A673 (cell line): ENCODE results near the gene ZNF462. TPM values are rescaled to one million over a fixed set of nuclear protein-coding genes. Genes with fewer than 3 reads are reported as not detected.

ENCODE experiments used
- BruUV-seq: library from RNA; stranded (reverse); fragments of 400-500 nt; replicated peaks from 2 replicates; lab custom pipeline; 2021; lab: Mats Ljungman, UMichigan
- CTCF ChIA-PET: fragments of 300-600 bp; sonication (Branson Sonifier 250); formaldehyde crosslinking; loops from one replicate; lab custom pipeline; 2022; ENCODE audit warnings: antibody characterized with exemption; lab: Charles Lee
- POLR2A ChIA-PET: fragments of 300-600 bp; sonication (Branson Sonifier 250); formaldehyde crosslinking; loops from one replicate; lab custom pipeline; 2022; ENCODE audit warnings: antibody characterized with exemption; ENCODE audit not compliant: low non-redundant PET; lab: Charles Lee
- DNase-seq: peaks from one replicate; pipeline ENCODE4 v3.0.0-alpha.2; 2015; ENCODE audit warnings: low spot score
- H3K27ac ChIP-seq: fragments of 200-600 bp; sonication (generic); 2 replicates; pipeline ENCODE4 v1.5.1; 2016; ENCODE audit warnings: mixed run types, low read depth, mild to moderate bottlenecking, mixed read lengths, antibody characterized with exemption, low read length; ENCODE audit not compliant: poor library complexity, severe bottlenecking
- H3K27me3 ChIP-seq: fragments of 200-600 bp; sonication (generic); replicated peaks from 2 replicates; pipeline ENCODE4 v1.6.1; 2017; ENCODE audit warnings: mixed run types, low read depth, mild to moderate bottlenecking, mixed read lengths, antibody characterized with exemption, low read length; ENCODE audit not compliant: insufficient read depth, poor library complexity
- H3K36me3 ChIP-seq: fragments of 200-600 bp; sonication (generic); 2 replicates; pipeline ENCODE4 v1.6.1; 2016; ENCODE audit warnings: mixed run types, mild to moderate bottlenecking, mixed read lengths, antibody characterized with exemption, low read length; ENCODE audit not compliant: insufficient read depth, poor library complexity, severe bottlenecking
- H3K4me1 ChIP-seq: fragments of 200-600 bp; sonication (generic); 2 replicates; pipeline ENCODE4 v1.6.1; 2017; ENCODE audit warnings: mixed run types, mild to moderate bottlenecking, mixed read lengths, antibody characterized with exemption, low read length; ENCODE audit not compliant: insufficient read depth, poor library complexity, severe bottlenecking
- H3K4me3 ChIP-seq: fragments of 200-600 bp; sonication (generic); 2 replicates; pipeline ENCODE4 v1.5.1; 2016; ENCODE audit warnings: low read depth, mixed run types, mild to moderate bottlenecking, mixed read lengths, low read length; ENCODE audit not compliant: poor library complexity, severe bottlenecking
- H3K9me3 ChIP-seq: fragments of 200-600 bp; sonication (generic); 2 replicates; pipeline ENCODE4 v1.6.1; 2016; ENCODE audit warnings: mixed run types, low read depth, mild to moderate bottlenecking, mixed read lengths, antibody characterized with exemption, low read length; ENCODE audit not compliant: poor library complexity, severe bottlenecking
- CTCF ChIP-seq: fragments of 300-800, 200-600 bp; sonication (generic); conservative IDR thresholded peaks from 2 replicates; pipeline ENCODE4 v1.5.1; 2017; ENCODE audit warnings: low read depth, mild to moderate bottlenecking, antibody characterized with exemption, low read length, moderate library complexity, mixed read lengths
- EZH2 ChIP-seq: fragments of 200-600 bp; sonication (generic); IDR thresholded peaks from 2 replicates; pipeline ENCODE4 v1.6.1; 2017; ENCODE audit warnings: borderline replicate concordance, low read depth, mild to moderate bottlenecking, mixed read lengths, antibody characterized with exemption, low read length; ENCODE audit not compliant: poor library complexity, severe bottlenecking
- intact Hi-C: fragments of 100-400 bp; cut with micrococcal nuclease; formaldehyde crosslinking; loops from one replicate; pipeline ENCODE4 v1.10.0; 2022; ENCODE audit not compliant: unreplicated experiment
- total RNA-seq: library from RNA; stranded (reverse); gene quantifications from 2 replicates; pipeline ENCODE4 v1.2.3, GENCODE V29; 2021

Gene ZNF462
- total RNA-seq, 1 experiment from 2014 or later: 40.5 TPM

GRCh38 chr9:106869458-106869857 is 6.5 kb downstream of the ZNF462 start:
- Histone ChIP-seq H3K4me3 (no peak overlapping the region), H3K4me1 (peaks cover 5% of the 10 kb centered on the region), H3K27me3 (no peaks in the 10 kb centered on the region), H3K36me3 (no peaks in the 10 kb centered on the region), H3K27ac (no peak overlapping the region), H3K9me3 (no peaks in the 10 kb centered on the region)
- no peak for DNase-seq
- intact Hi-C loops: no loop called here
- POLR2A ChIA-PET: no interaction called here
- no peak for TF ChIP-seq CTCF
- CTCF ChIA-PET: no interaction called here
- no TSS peak for BruUV-seq

GRCh38 chr9:106872641-106873040 is 9.7 kb downstream of the ZNF462 start:
- Histone ChIP-seq H3K9me3 (no peaks in the 10 kb centered on the region), H3K27ac (no peak overlapping the region), H3K4me3 (no peak overlapping the region), H3K36me3 (no peaks in the 10 kb centered on the region), H3K27me3 (no peaks in the 10 kb centered on the region), H3K4me1 (no peaks in the 10 kb centered on the region)
- CTCF ChIA-PET: no interaction called here
- BruUV-seq: no TSS peak
- TF ChIP-seq CTCF (no peak), EZH2 (no peak)
- intact Hi-C loops: no loop called here
- POLR2A ChIA-PET: no interaction called here
- no peak for DNase-seq

- Histone ChIP-seq H3K27ac (no peak overlapping the region), H3K4me3 (no peak overlapping the region), H3K36me3 (no peaks in the 10 kb centered on the region), H3K27me3 (no peaks in the 10 kb centered on the region), H3K4me1 (peaks cover 5% of the 10 kb centered on the region), H3K9me3 (no peaks in the 10 kb centered on the region)
- intact Hi-C loops: no loop called here
- no TSS peak for BruUV-seq
- ChIA-PET POLR2A (no interaction called here), CTCF (no interaction called here)
- TF ChIP-seq CTCF: no peak
- no peak for TF ChIP-seq EZH2
- DNase-seq: no peak
Measured at GRCh38 chr9:106874031-106874430, 11.1 kb downstream of the ZNF462 start.
